H1 (cell line): ENCODE data around the gene MTMR2. TPM values are rescaled to one million over a fixed set of nuclear protein-coding genes. Genes with fewer than 3 reads are reported as not detected.

ENCODE experiments used
- CTCF ChIA-PET: fragments of 300-600 bp; sonication (Branson Sonifier 250); formaldehyde crosslinking; loops from one replicate; lab custom pipeline; 2021; ENCODE audit not compliant: partially characterized antibody; lab: Charles Lee
- POLR2A ChIA-PET: fragments of 300-600 bp; sonication (Branson Sonifier 250); formaldehyde crosslinking; loops from one replicate; lab custom pipeline; 2021; ENCODE audit warnings: inconsistent platforms; ENCODE audit not compliant: partially characterized antibody; lab: Charles Lee
- DNase-seq, 2 experiments: peaks; one replicate each; pipeline versions ENCODE4 v3.0.0 to v3.0.0-alpha.2; 2010 to 2022; ENCODE audit warnings: low spot score in 2 of 2, low read depth in 1 of 2, mixed read lengths in 1 of 2
- FAIRE-seq: peaks from 2 replicates; lab custom pipeline; 2011; peaks lifted over from hg19 to GRCh38; lab: Jason Lieb, UNC
- H2AFZ ChIP-seq: 2 replicates; pipeline ENCODE4 v1.8.1; 2012; ENCODE audit warnings: low read length, inconsistent platforms
- H2AK5ac ChIP-seq: 2 replicates; pipeline ENCODE4 v1.6.1; 2013; ENCODE audit warnings: low read depth, low read length
- H2BK120ac ChIP-seq: replicated peaks from 2 replicates; pipeline ENCODE3; 2013; ENCODE audit warnings: low read depth, low read length, inconsistent platforms
- H2BK12ac ChIP-seq: 2 replicates; pipeline ENCODE4 v1.6.1; 2013; ENCODE audit warnings: low read depth, low read length
- H2BK15ac ChIP-seq: 2 replicates; pipeline ENCODE4 v1.6.1; 2013; ENCODE audit warnings: low read length
- H2BK20ac ChIP-seq: 2 replicates; pipeline ENCODE4 v1.6.1; 2013; ENCODE audit warnings: low read length
- H2BK5ac ChIP-seq: 2 replicates; pipeline ENCODE4 v1.6.1; 2013; ENCODE audit warnings: low read depth, low read length
- H3K14ac ChIP-seq: 2 replicates; pipeline ENCODE4 v1.6.1; 2013; ENCODE audit warnings: inconsistent platforms; ENCODE audit not compliant: insufficient read length
- H3K18ac ChIP-seq: 2 replicates; pipeline ENCODE4 v1.6.1; 2013; ENCODE audit warnings: low read length; ENCODE audit errors: extremely low read depth
- H3K23ac ChIP-seq: 2 replicates; pipeline ENCODE4 v1.6.1; 2013; ENCODE audit warnings: inconsistent platforms; ENCODE audit not compliant: insufficient read length
- H3K23me2 ChIP-seq: 2 replicates; pipeline ENCODE4 v1.6.1; 2013; ENCODE audit warnings: low read depth, low read length
- H3K27ac ChIP-seq: 2 replicates; pipeline ENCODE4 v1.6.1; 2011; ENCODE audit warnings: low read depth, low read length, inconsistent platforms
- H3K27me3 ChIP-seq, 4 experiments: replicated peaks in 1 of 4; 1 replicate in 1 of 4; 2 replicates in 3 of 4; pipeline versions ENCODE4 v1.6.1 to v1.8.1; 2011 to 2013; ENCODE audit warnings: low read length in 3 of 4, mild to moderate bottlenecking in 3 of 4, inconsistent platforms in 2 of 4, mixed read lengths in 2 of 4, moderate library complexity in 1 of 4; ENCODE audit not compliant: control insufficient read depth in 3 of 4, insufficient read depth in 3 of 4; ENCODE audit errors: extremely low read depth in 1 of 4
- H3K36me3 ChIP-seq, 4 experiments: 2 replicates each; pipeline versions ENCODE4 v1.6.1 to v1.8.1; 2011 to 2013; ENCODE audit warnings: mild to moderate bottlenecking in 4 of 4, low read length in 3 of 4, moderate library complexity in 2 of 4, control low read depth in 1 of 4, inconsistent platforms in 1 of 4; ENCODE audit not compliant: insufficient read depth in 4 of 4, control insufficient read depth in 2 of 4
- H3K4ac ChIP-seq: replicated peaks from 2 replicates; pipeline ENCODE3; 2013; ENCODE audit warnings: low read length, low read depth, mixed read lengths, inconsistent platforms; ENCODE audit not compliant: insufficient read length
- H3K4me1 ChIP-seq, 4 experiments: replicated peaks in 1 of 4; 1 replicate in 1 of 4; 2 replicates in 3 of 4; pipeline versions ENCODE4 v1.6.1 to v1.8.1; 2011 to 2013; ENCODE audit warnings: low read length in 3 of 4, inconsistent platforms in 2 of 4, mixed read lengths in 1 of 4; ENCODE audit not compliant: insufficient read depth in 4 of 4, control insufficient read depth in 3 of 4
- H3K4me2 ChIP-seq, 2 experiments: 2 replicates each; pipeline versions ENCODE4 v1.6.1 to v1.8.1; 2011 to 2013; ENCODE audit warnings: low read depth in 2 of 2, low read length in 2 of 2, control low read depth in 1 of 2, inconsistent platforms in 1 of 2, mild to moderate bottlenecking in 1 of 2; ENCODE audit not compliant: insufficient read depth in 1 of 2
- H3K4me3 ChIP-seq, 4 experiments: fragments of 200-600, 300-600 bp in 1 of 4; sonication (generic), shearing (Covaris generic), sonication (Bioruptor Twin) in 1 of 4; 2 replicates each; pipeline versions ENCODE4 v1.5.1 to v1.8.1; 2011 to 2016; ENCODE audit warnings: low read length in 4 of 4, low read depth in 3 of 4, control low read depth in 2 of 4, inconsistent platforms in 2 of 4, mild to moderate bottlenecking in 2 of 4, mixed read lengths in 1 of 4, moderate library complexity in 1 of 4; ENCODE audit not compliant: insufficient read depth in 2 of 4; ENCODE audit errors: extremely low read depth in 1 of 4
- H3K56ac ChIP-seq: replicated peaks from 2 replicates; pipeline ENCODE3; 2013; ENCODE audit warnings: low read depth, mild to moderate bottlenecking, mixed read lengths, low read length, inconsistent platforms; ENCODE audit not compliant: insufficient read length
- H3K79me1 ChIP-seq: 2 replicates; pipeline ENCODE4 v1.6.1; 2013; ENCODE audit warnings: low read depth, low read length, control low read depth
- H3K79me2 ChIP-seq, 2 experiments: 2 replicates each; pipeline versions ENCODE4 v1.6.1 to v1.8.1; 2012 to 2013; ENCODE audit warnings: low read length in 2 of 2, mild to moderate bottlenecking in 2 of 2, inconsistent platforms in 1 of 2; ENCODE audit not compliant: insufficient read depth in 2 of 2, control insufficient read depth in 1 of 2
- H3K9ac ChIP-seq, 4 experiments: replicated peaks in 1 of 4; 1 replicate in 1 of 4; 2 replicates in 3 of 4; pipeline versions ENCODE4 v1.6.1 to v1.8.1; 2011 to 2013; ENCODE audit warnings: low read depth in 3 of 4, low read length in 3 of 4, control low read depth in 2 of 4, mild to moderate bottlenecking in 2 of 4, moderate library complexity in 2 of 4, inconsistent platforms in 1 of 4; ENCODE audit errors: extremely low read depth in 1 of 4
- H3K9me3 ChIP-seq, 2 experiments: 2 replicates each; pipeline versions ENCODE4 v1.6.1 to v1.8.1; 2012 to 2013; ENCODE audit warnings: mild to moderate bottlenecking in 2 of 2, moderate library complexity in 2 of 2, control low read depth in 1 of 2, inconsistent platforms in 1 of 2, low read depth in 1 of 2, low read length in 1 of 2, mixed read lengths in 1 of 2; ENCODE audit not compliant: insufficient read depth in 2 of 2
- H4K20me1 ChIP-seq, 2 experiments: replicated peaks in 1 of 2; 2 replicates each; pipeline versions ENCODE3 to v1.8.1; 2011 to 2013; ENCODE audit warnings: inconsistent platforms in 2 of 2, low read length in 2 of 2, mild to moderate bottlenecking in 1 of 2; ENCODE audit not compliant: insufficient read depth in 2 of 2, control insufficient read depth in 1 of 2
- H4K5ac ChIP-seq: 2 replicates; pipeline ENCODE4 v1.6.1; 2013; ENCODE audit warnings: low read length, low read depth, mixed read lengths, inconsistent platforms; ENCODE audit not compliant: insufficient read length
- H4K8ac ChIP-seq: 2 replicates; pipeline ENCODE4 v1.8.0; 2013; ENCODE audit warnings: mild to moderate bottlenecking, moderate library complexity, low read length, inconsistent platforms; ENCODE audit not compliant: insufficient read depth; ENCODE audit errors: extremely low read depth
- H4K91ac ChIP-seq: replicated peaks from 2 replicates; pipeline ENCODE3; 2013; ENCODE audit warnings: low read length, mixed read lengths, inconsistent platforms; ENCODE audit not compliant: insufficient read length
- SP2 ChIP-seq: IDR thresholded peaks from 2 replicates; pipeline ENCODE4 v1.6.1; 2012; ENCODE audit warnings: mild to moderate bottlenecking, low read length, inconsistent platforms
- TAF7 ChIP-seq: optimal IDR thresholded peaks from 2 replicates; pipeline ENCODE3; 2011; ENCODE audit warnings: low read depth, mild to moderate bottlenecking, inconsistent platforms, low read length, moderate library complexity, borderline replicate concordance
- YY1 ChIP-seq: IDR thresholded peaks from 2 replicates; pipeline ENCODE4 v1.6.1; 2011; ENCODE audit warnings: low read depth, mild to moderate bottlenecking, low read length
- WGBS, 2 experiments: shearing (Covaris generic) in 1 of 2; methylation state at CpG; one replicate each; pipeline versions ENCODE4 v1.1.6 to v1.1.7; 2013 to 2015; ENCODE audit warnings: low lambda C conversion rate in 2 of 2, mixed read lengths in 2 of 2, inconsistent platforms in 1 of 2, low coverage in 1 of 2, missing lambda C conversion rate in 1 of 2; ENCODE audit not compliant: insufficient replicate concordance in 2 of 2, insufficient coverage in 1 of 2, insufficient read length in 1 of 2; ENCODE audit errors: extremely low coverage in 1 of 2, missing lambda C conversion rate in 1 of 2; 5-methylcytosine and 5-hydroxymethylcytosine counted together
- polyA plus RNA-seq, 7 experiments: library from polyadenylated mRNA; depleted of rRNA in 3 of 7; stranded (reverse) in 5 of 7; unstranded in 2 of 7; fragments of >200 nt in 5 of 7; fragments of 200-250 nt in 2 of 7; gene quantifications; 1 replicate in 5 of 7; 2 replicates in 1 of 7; 4 replicates in 1 of 7; pipeline versions ENCODE4 v1.2.1 to v1.2.3, GENCODE V29; 2011 to 2013; ENCODE audit warnings: missing spikeins in 2 of 7, mixed read lengths in 2 of 7
- total RNA-seq: library from RNA; stranded (reverse); fragmentation: NEBNext Ultra II Directional; extraction: Animal tissue kit (Norgen Biotek cat#: 25700); gene quantifications from 2 replicates; pipeline ENCODE4 v1.2.1, GENCODE V29; 2021

The MTMR2 gene
- total and polyA plus RNA-seq, 2 of the 8 experiments (the other 6 are each of a cell fraction or from before 2014, with no cell fraction given): 16.7 to 52.9 TPM

GRCh38 chr11:95964281-95964680, 40.4 kb upstream of the MTMR2 start:
- no peak overlapping the region for H3K4me2 ChIP-seq
- H3K14ac ChIP-seq: no peak overlapping the region
- no peak overlapping the region for H2BK15ac ChIP-seq
- H3K23ac ChIP-seq: no peak overlapping the region
- TF ChIP-seq YY1 (no peak), SP2 (no peak), TAF7 (no peak)
- CTCF ChIA-PET: interaction anchor here (0.9 to 1.2 kb wide), 2 partner anchors 10 to 128 kb away, joined by 3 to 4 read pairs; no protein-coding TSS in a partner anchor
- H3K18ac ChIP-seq: no peak overlapping the region
- no peak overlapping the region for H2AK5ac ChIP-seq
- H3K9me3 ChIP-seq: no peaks in the 10 kb centered on the region
- H2BK5ac ChIP-seq: no peak overlapping the region
- FAIRE-seq: no peak
- no peak overlapping the region for H2AFZ ChIP-seq
- H2BK20ac ChIP-seq: no peak overlapping the region
- POLR2A ChIA-PET: no interaction called here
- H3K36me3 ChIP-seq: no peaks in the 10 kb centered on the region
- no peaks in the 10 kb centered on the region for H4K20me1 ChIP-seq
- no peak overlapping the region for H4K8ac ChIP-seq
- no peaks in the 10 kb centered on the region for H3K79me1 ChIP-seq
- H4K91ac ChIP-seq: no peak overlapping the region
- H3K4ac ChIP-seq: no peak overlapping the region
- no peaks in the 10 kb centered on the region for H3K79me2 ChIP-seq
- no peak overlapping the region for H3K56ac ChIP-seq
- H3K4me1 ChIP-seq: no peaks in the 10 kb centered on the region
- no peak overlapping the region for H3K27ac ChIP-seq
- H4K5ac ChIP-seq: no peak overlapping the region
- no peak overlapping the region for H3K9ac ChIP-seq
- H2BK120ac ChIP-seq: no peak overlapping the region
- no peak for DNase-seq
- no peak overlapping the region for H2BK12ac ChIP-seq
- 86% methylated on average over 1 of the region's 1 CpG; no CpG with 5 or more reads in 1 of the 2 experiments for WGBS, 2 experiments
- no peak overlapping the region for H3K4me3 ChIP-seq
- no peaks in the 10 kb centered on the region for H3K27me3 ChIP-seq
- no peaks in the 10 kb centered on the region for H3K23me2 ChIP-seq
